Measurements from ENCODE around the gene GLRA2. TPM values are rescaled to one million over a fixed set of nuclear protein-coding genes. Genes with fewer than 3 reads are reported as not detected.

The GLRA2 gene
- total RNA-seq, 3 donors from 2014 or later (not counting 1 experiment from before 2014, with no cell fraction given): not detected

DNA sequence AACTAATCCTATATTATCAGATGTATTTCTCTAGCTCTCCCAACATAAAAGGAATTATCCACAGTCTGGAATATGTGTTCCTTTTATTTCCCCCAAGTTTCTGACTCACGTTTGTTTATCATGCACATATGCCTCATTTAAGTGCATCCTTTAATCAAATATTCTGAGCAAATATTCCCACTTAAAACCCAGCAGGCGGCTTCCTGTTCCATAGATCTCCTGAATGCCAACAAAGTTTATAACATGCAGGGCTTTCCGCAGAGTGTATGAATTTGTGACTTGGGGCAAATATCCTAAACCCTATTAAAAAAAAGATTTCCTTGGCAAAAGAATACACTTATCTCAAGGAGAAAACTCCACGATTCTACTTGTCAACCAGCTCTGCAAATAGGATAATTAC is 16.9 kb downstream of the GLRA2 start:
- Histone ChIP-seq H3K36me3 (ENCODE audit: control insufficient read depth, insufficient read depth, low read length) (no peaks in the 10 kb centered on the region), H3K4me1 (ENCODE audit: control insufficient read depth, insufficient read depth, low read length) (no peaks in the 10 kb centered on the region), H3K27me3 (ENCODE audit: control insufficient read depth, insufficient read depth, low read length) (no peaks in the 10 kb centered on the region), H3K27ac (ENCODE audit: low read length) (no peak overlapping the region), H3K9me3 (ENCODE audit: control insufficient read depth, insufficient read depth, low read length) (no peaks in the 10 kb centered on the region), H3K4me3 (ENCODE audit: low read length) (no peak overlapping the region)
- Mint-ChIP-seq H3K27me3 (ENCODE audit: low read depth in 2 of 2) (no peaks in the 10 kb centered on the region), H3K4me3 (no peak overlapping the region), H3K27ac (no peak overlapping the region), H3K36me3 (no peaks in the 10 kb centered on the region), H3K4me1 (no peaks in the 10 kb centered on the region), H3K9me3 (peaks cover 5% of the 10 kb centered on the region in 2 donors)
- ATAC-seq (no peak), DNase-seq (no peak)
- intact Hi-C loops (cut with micrococcal nuclease): no loop called here
- TF ChIP-seq CTCF (IDR thresholded peaks at IDR 0.05): no peak
- 93% methylated on average over 3 of the region's 4 CpGs for WGBS (ENCODE audit: insufficient coverage)

DNA sequence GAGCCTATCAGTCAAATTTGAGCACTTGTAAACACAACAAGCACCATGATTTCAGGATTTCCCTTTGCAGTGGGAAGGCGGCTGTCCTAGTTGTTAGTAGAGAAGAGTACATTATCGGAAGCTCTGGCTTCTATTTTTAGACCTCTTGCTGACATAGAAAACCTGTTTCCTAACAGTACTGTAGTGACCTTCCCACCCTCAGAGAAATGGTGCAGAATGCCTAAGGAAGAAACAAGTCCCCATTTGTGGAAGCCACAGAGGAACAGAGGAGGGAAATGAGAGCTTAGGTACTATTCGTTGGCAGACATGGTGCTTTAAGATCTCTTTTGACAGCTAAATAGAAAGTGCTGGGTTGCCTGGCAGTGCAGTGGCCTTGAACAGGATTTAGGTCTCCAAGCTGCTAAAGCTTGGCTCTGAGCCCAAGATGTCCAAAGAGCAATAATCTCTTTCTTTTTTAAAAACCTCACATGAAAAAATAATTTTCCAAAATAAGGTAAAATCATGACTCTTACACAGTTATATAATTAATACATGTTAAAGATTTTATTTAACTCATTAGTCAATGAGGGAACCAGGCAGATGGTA is 24.9 kb downstream of the GLRA2 start:
- H3K27me3 ChIP-seq (ENCODE audit: control insufficient read depth, insufficient read depth, low read length): no peaks in the 10 kb centered on the region
- Mint-ChIP-seq H3K4me3 (no peak overlapping the region), H3K9me3 (peaks cover 2 to 5% of the 10 kb centered on the region in 2 donors), H3K36me3 (no peaks in the 10 kb centered on the region), H3K4me1 (no peaks in the 10 kb centered on the region), H3K27me3 (ENCODE audit: low read depth in 2 of 2) (no peaks in the 10 kb centered on the region), H3K27ac (no peak overlapping the region)
- intact Hi-C loops (cut with micrococcal nuclease): no loop called here
- no peak overlapping the region for H3K4me3 ChIP-seq (ENCODE audit: low read length)
- no peaks in the 10 kb centered on the region for H3K36me3 ChIP-seq (ENCODE audit: control insufficient read depth, insufficient read depth, low read length)
- no peaks in the 10 kb centered on the region for H3K4me1 ChIP-seq (ENCODE audit: control insufficient read depth, insufficient read depth, low read length)
- no peak overlapping the region for H3K27ac ChIP-seq (ENCODE audit: low read length)
- WGBS (ENCODE audit: insufficient coverage): 33% methylated on average over 1 of the region's 3 CpGs
- no peaks in the 10 kb centered on the region for H3K9me3 ChIP-seq (ENCODE audit: control insufficient read depth, insufficient read depth, low read length)
- TF ChIP-seq CTCF (IDR thresholded peaks at IDR 0.05): no peak
- no peak for ATAC-seq
- DNase-seq: no peak

GRCh38 chrX:14564058-14564457 is 34.7 kb downstream of the GLRA2 start:
- H3K9me3 Mint-ChIP-seq: peaks cover 10% of the 10 kb centered on the region in 2 donors
- DNase-seq (no peak), ATAC-seq (no peak)
- no peaks in the 10 kb centered on the region for H3K27me3 ChIP-seq (ENCODE audit: control insufficient read depth, insufficient read depth, low read length)
- TF ChIP-seq CTCF (IDR thresholded peaks at IDR 0.05): no peak
- H3K4me3 ChIP-seq (ENCODE audit: low read length): no peak overlapping the region
- no peaks in the 10 kb centered on the region for H3K4me1 ChIP-seq (ENCODE audit: control insufficient read depth, insufficient read depth, low read length)
- no peak overlapping the region for H3K27ac Mint-ChIP-seq
- H3K9me3 ChIP-seq (ENCODE audit: control insufficient read depth, insufficient read depth, low read length): no peaks in the 10 kb centered on the region
- H3K4me3 Mint-ChIP-seq: no peak overlapping the region
- H3K36me3 Mint-ChIP-seq: peaks cover 11% of the 10 kb centered on the region
- H3K27me3 Mint-ChIP-seq (ENCODE audit: low read depth in 2 of 2): no peaks in the 10 kb centered on the region
- H3K36me3 ChIP-seq (ENCODE audit: control insufficient read depth, insufficient read depth, low read length): no peaks in the 10 kb centered on the region
- intact Hi-C loops (cut with micrococcal nuclease): no loop called here
- no peak overlapping the region for H3K27ac ChIP-seq (ENCODE audit: low read length)
- no peaks in the 10 kb centered on the region for H3K4me1 Mint-ChIP-seq
- 60% methylated on average over 1 of the region's 2 CpGs for WGBS (ENCODE audit: insufficient coverage)

- no peaks in the 10 kb centered on the region for H3K4me1 Mint-ChIP-seq
These were observed 43.8 kb downstream of the GLRA2 start for GRCh38 chrX:14573161-14573560.

More at GRCh38 chrX:14573161-14573560, 43.8 kb downstream of the GLRA2 start:
- H3K36me3 ChIP-seq (ENCODE audit: control insufficient read depth, insufficient read depth, low read length): no peaks in the 10 kb centered on the region
- H3K9me3 ChIP-seq (ENCODE audit: control insufficient read depth, insufficient read depth, low read length): no peaks in the 10 kb centered on the region
- H3K27ac Mint-ChIP-seq: no peak overlapping the region
- peaks cover 0 to 2% of the 10 kb centered on the region in 2 donors for H3K9me3 Mint-ChIP-seq
- H3K4me1 ChIP-seq (ENCODE audit: control insufficient read depth, insufficient read depth, low read length): no peaks in the 10 kb centered on the region
- H3K27me3 ChIP-seq (ENCODE audit: control insufficient read depth, insufficient read depth, low read length): no peaks in the 10 kb centered on the region
- H3K4me3 ChIP-seq (ENCODE audit: low read length): no peak overlapping the region
- TF ChIP-seq CTCF (IDR thresholded peaks at IDR 0.05): no peak
- H3K27ac ChIP-seq (ENCODE audit: low read length): no peak overlapping the region
- no peak for ATAC-seq
- DNase-seq: no peak
- intact Hi-C loops (cut with micrococcal nuclease): no loop called here
- H3K27me3 Mint-ChIP-seq (ENCODE audit: low read depth in 2 of 2): no peaks in the 10 kb centered on the region
- 49% methylated on average over 2 of the region's 2 CpGs for WGBS (ENCODE audit: insufficient coverage)
- H3K36me3 Mint-ChIP-seq: no peaks in the 10 kb centered on the region
- no peak overlapping the region for H3K4me3 Mint-ChIP-seq
